BJ (cell line): ENCODE results near the gene ADGRF3. TPM values are rescaled to one million over a fixed set of nuclear protein-coding genes. Genes with fewer than 3 reads are reported as not detected.
"Not testable (repeated sequence)": the region's sequence is repeated elsewhere in the genome, so short reads cannot be mapped to it uniquely, and the experiment has no call there.

Experiments used
- CTCF ChIA-PET: fragments of 350-600 bp; formaldehyde crosslinking; extraction: SDS; loops from one replicate; lab custom pipeline; 2021; ENCODE audit warnings: antibody characterized with exemption, inconsistent platforms; lab: Yijun Ruan, JAX
- POLR2A ChIA-PET: fragments of 300-600 bp; sonication (Branson Sonifier 250); formaldehyde crosslinking; extraction: SDS; loops from one replicate; lab custom pipeline; 2021; ENCODE audit warnings: antibody characterized with exemption; lab: Charles Lee
- DNase-seq: peaks from one replicate; pipeline ENCODE4 v3.0.0-alpha.2; 2011; ENCODE audit warnings: low read depth
- H3K27me3 ChIP-seq: 2 replicates; pipeline ENCODE4 v1.6.0; 2011; ENCODE audit warnings: low read length; ENCODE audit not compliant: control insufficient read depth, insufficient read depth
- H3K36me3 ChIP-seq: 2 replicates; pipeline ENCODE4 v1.5.1; 2011; ENCODE audit warnings: low read length; ENCODE audit not compliant: control insufficient read depth, insufficient read depth
- H3K4me3 ChIP-seq: 2 replicates; pipeline ENCODE4 v1.5.1; 2011; ENCODE audit warnings: low read depth, mild to moderate bottlenecking, control low read depth, low read length
- CTCF ChIP-seq: IDR thresholded peaks from 2 replicates; pipeline ENCODE4 v1.5.1; 2011; ENCODE audit warnings: low read depth, mild to moderate bottlenecking, control low read depth, inconsistent platforms, low read length, moderate library complexity; ENCODE audit not compliant: insufficient read depth
- polyA plus RNA-seq: library from polyadenylated mRNA; depleted of rRNA; stranded (reverse); fragments of >200 nt; gene quantifications from 2 replicates; pipeline ENCODE4 v1.2.3, GENCODE V29; 2011

ADGRF3 gene
- polyA plus RNA-seq, 1 experiment, result 0.12 TPM

GRCh38 chr2:26326514-26326913 is 20.1 kb downstream of the ADGRF3 start:
- no peak for TF ChIP-seq CTCF
- no peak for DNase-seq
- no peaks in the 10 kb centered on the region for H3K36me3 ChIP-seq
- CTCF ChIA-PET, result interaction anchor here (1.3 to 1.9 kb wide), 3 partner anchors 16 to 81 kb away, joined by 3 to 8 read pairs (median 4); partner anchors contain the start of gene HADHB
- H3K4me3 ChIP-seq, result no peak overlapping the region
- peaks cover 1% of the 10 kb centered on the region; the same call in 1 of the 2 replicates for H3K27me3 ChIP-seq
- POLR2A ChIA-PET, result no interaction called here

- no peak overlapping the region for H3K4me3 ChIP-seq
- ChIA-PET POLR2A (no interaction called here), CTCF (interaction anchor here (0.9 to 1.9 kb wide), 5 partner anchors 16 to 144 kb away, joined by 3 to 8 read pairs (median 3); partner anchors contain the start of gene HADHB)
- H3K27me3 ChIP-seq, result peaks cover 1% of the 10 kb centered on the region; the same call in 1 of the 2 replicates
- DNase-seq, result no peak
- no peaks in the 10 kb centered on the region for H3K36me3 ChIP-seq
- TF ChIP-seq CTCF, result no peak
Measured at GRCh38 chr2:26325851-26326250, 20.7 kb downstream of the ADGRF3 start.

- ChIA-PET CTCF (interaction anchor here (0.9 to 1.5 kb wide), 3 partner anchors 15 to 143 kb away, joined by 3 read pairs; no protein-coding TSS in a partner anchor), POLR2A (no interaction called here)
- H3K27me3 ChIP-seq, result peaks cover 2% of the 10 kb centered on the region; the same call in 1 of the 2 replicates
- H3K36me3 ChIP-seq, result no peaks in the 10 kb centered on the region
- TF ChIP-seq CTCF, result no peak
- no peak for DNase-seq
- no peak overlapping the region for H3K4me3 ChIP-seq
Measured at GRCh38 chr2:26324903-26325302, 21.7 kb downstream of the ADGRF3 start.

- H3K36me3 ChIP-seq, H3K4me3 ChIP-seq, DNase-seq, H3K27me3 ChIP-seq, POLR2A ChIA-PET: not testable (repeated sequence)
- CTCF ChIA-PET, result interaction anchor here (1.2 kb wide), 1 partner anchor 143 kb away, joined by 3 read pairs; no protein-coding TSS in a partner anchor
Measured at GRCh38 chr2:26324479-26324878, 22.1 kb downstream of the ADGRF3 start.

- POLR2A ChIA-PET, result no interaction called here
- DNase-seq, result no peak
- H3K4me3 ChIP-seq, result no peak overlapping the region
- CTCF ChIA-PET, result interaction anchor here (3.4 kb wide), 1 partner anchor 12 kb away, joined by 14 read pairs; no protein-coding TSS in a partner anchor
- H3K27me3 ChIP-seq, result peaks cover 13% of the 10 kb centered on the region
- H3K36me3 ChIP-seq, result no peaks in the 10 kb centered on the region
- TF ChIP-seq CTCF, result no peak
Measured at GRCh38 chr2:26318950-26319349, 27.6 kb downstream of the ADGRF3 start.
